NB4 (cell line): ENCODE measurements around the gene PCDHAC2.

ENCODE experiments used
- DNase-seq: peaks from one replicate; pipeline ENCODE4 v3.0.0; 2010; ENCODE audit warnings: low read depth
- H3K4me3 ChIP-seq: one replicate; pipeline ENCODE4 v1.5.1; 2011; ENCODE audit warnings: mild to moderate bottlenecking, low read depth, low read length, moderate library complexity
- MAX ChIP-seq: IDR thresholded peaks from 2 replicates; pipeline ENCODE4 v1.6.1; 2011; ENCODE audit warnings: low read depth, low read length
- MYC ChIP-seq: IDR thresholded peaks from 2 replicates; pipeline ENCODE4 v1.6.1; 2011; ENCODE audit warnings: low read depth, low read length
- POLR2A ChIP-seq: IDR thresholded peaks from 2 replicates; pipeline ENCODE4 v1.6.1; 2011; ENCODE audit warnings: mild to moderate bottlenecking; ENCODE audit not compliant: insufficient read length; ENCODE audit errors: extremely low read depth
- TF ChIP-seq, protein P1 (sequence below): IDR thresholded peaks from one replicate; pipeline ENCODE4 v1.5.1; 2012; ENCODE audit warnings: low read depth, low read length

Gene PCDHAC2

DNA sequence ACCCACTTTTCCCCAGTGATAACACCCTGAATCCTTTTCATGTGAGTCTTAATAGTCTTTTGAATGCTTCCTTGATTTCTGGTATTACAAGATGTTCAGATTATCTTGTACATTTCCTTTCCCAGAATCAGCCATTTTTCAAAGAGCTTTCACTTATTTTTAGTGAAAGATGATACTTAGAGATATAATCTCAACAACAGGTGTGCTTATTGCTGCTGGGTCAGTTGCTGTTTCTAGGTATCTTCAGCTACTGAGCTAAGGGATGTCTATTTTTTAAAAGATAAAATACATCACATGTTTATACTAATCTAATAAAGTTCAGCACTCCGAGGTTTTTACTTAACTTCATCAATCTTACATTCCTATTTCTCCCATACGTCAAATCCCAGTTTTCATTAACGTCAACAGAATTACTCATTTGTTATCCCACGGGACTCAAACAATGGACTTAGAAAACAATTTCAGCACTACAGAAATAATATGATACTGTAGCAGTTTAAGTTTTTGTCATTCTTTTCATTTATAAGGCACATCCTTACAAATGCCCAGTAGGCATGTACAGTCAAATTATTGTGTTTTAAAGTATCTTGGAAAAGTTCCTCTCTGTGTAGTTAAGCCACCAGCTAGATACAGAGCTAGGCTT lies 31.2 kb upstream of the PCDHAC2 start:
- TF ChIP-seq MAX (no peak), POLR2A (no peak), MYC (no peak)
- TF ChIP-seq, protein P1, sequence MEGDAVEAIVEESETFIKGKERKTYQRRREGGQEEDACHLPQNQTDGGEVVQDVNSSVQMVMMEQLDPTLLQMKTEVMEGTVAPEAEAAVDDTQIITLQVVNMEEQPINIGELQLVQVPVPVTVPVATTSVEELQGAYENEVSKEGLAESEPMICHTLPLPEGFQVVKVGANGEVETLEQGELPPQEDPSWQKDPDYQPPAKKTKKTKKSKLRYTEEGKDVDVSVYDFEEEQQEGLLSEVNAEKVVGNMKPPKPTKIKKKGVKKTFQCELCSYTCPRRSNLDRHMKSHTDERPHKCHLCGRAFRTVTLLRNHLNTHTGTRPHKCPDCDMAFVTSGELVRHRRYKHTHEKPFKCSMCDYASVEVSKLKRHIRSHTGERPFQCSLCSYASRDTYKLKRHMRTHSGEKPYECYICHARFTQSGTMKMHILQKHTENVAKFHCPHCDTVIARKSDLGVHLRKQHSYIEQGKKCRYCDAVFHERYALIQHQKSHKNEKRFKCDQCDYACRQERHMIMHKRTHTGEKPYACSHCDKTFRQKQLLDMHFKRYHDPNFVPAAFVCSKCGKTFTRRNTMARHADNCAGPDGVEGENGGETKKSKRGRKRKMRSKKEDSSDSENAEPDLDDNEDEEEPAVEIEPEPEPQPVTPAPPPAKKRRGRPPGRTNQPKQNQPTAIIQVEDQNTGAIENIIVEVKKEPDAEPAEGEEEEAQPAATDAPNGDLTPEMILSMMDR = no peak
- no peak overlapping the region for H3K4me3 ChIP-seq
- no peak for DNase-seq

GRCh38 chr5:140946578-140946977 lies 19.7 kb upstream of the PCDHAC2 start:
- TF ChIP-seq, protein P1 = no peak
- DNase-seq = no peak
- H3K4me3 ChIP-seq = no peak overlapping the region

- TF ChIP-seq POLR2A (no peak), MAX (no peak), MYC (no peak)
- TF ChIP-seq, protein P1 = no peak
- no peak for DNase-seq
Observed at GRCh38 chr5:140951636-140952035, 14.6 kb upstream of the PCDHAC2 start.

DNA sequence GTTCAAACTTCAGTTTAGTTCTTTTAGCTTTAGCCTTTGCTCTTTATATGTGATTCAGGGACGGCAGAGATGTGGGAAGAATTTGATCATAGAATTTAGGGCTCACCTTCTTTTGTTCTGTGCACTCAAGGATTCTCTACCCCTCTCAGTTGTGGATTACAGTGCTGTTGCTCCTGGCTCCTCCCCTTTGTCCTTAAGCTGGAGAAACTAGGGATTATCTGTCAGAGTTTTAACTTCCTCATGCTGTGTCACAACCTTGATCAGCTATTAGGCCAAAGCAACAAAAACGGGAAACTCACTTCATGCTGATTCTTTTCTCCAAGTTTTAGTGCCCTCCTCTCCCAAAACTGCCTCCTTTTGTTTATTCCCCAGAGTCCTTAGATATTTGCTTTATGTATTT lies 13.0 kb upstream of the PCDHAC2 start:
- TF ChIP-seq MYC (no peak), MAX (no peak), POLR2A (no peak)
- TF ChIP-seq, protein P1 = no peak
- no peak overlapping the region for H3K4me3 ChIP-seq
- peak; percentile 7 for DNase-seq

More at GRCh38 chr5:140951636-140952035, 14.6 kb upstream of the PCDHAC2 start:
- no peak overlapping the region for H3K4me3 ChIP-seq

GRCh38 chr5:140962190-140962589 lies 4.1 kb upstream of the PCDHAC2 start:
- no peak for DNase-seq
- TF ChIP-seq MAX (no peak), POLR2A (no peak)
- TF ChIP-seq, protein P1 = no peak
- H3K4me3 ChIP-seq = no peak overlapping the region

DNA sequence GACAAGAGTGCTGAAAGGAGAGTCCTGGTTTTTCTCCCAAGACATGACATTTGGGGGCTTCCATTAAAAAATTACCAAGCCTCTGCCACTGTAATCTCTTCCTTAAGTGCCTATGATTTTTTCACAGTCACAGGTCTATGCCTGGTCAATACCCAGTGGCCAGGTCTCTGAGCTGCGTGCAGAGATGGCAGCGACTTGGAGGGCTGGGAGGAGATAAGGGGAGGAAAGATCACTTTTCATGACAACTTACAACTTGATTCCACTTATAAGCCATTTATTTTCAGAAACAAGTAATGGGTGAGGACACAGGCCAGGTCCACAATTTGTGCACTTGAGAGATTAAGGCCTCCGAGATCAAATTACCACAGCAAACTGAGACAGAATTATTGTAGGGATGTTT lies 1.9 kb upstream of the PCDHAC2 start:
- no peak overlapping the region for H3K4me3 ChIP-seq
- no peak for DNase-seq
- TF ChIP-seq MAX (no peak), POLR2A (no peak), MYC (no peak)
- TF ChIP-seq, protein P1 = no peak
